Thoracic aorta (tissue), 2 donors: Measurements from ENCODE around the gene SUPT5H. TPM values are rescaled to one million over a fixed set of nuclear protein-coding genes. Genes with fewer than 3 reads are reported as not detected.

Experiments used
- ATAC-seq: fragments of 150-250 bp; one replicate; pipeline ENCODE4 v1.8.0; 2017; ENCODE audit warnings: low read depth; ENCODE audit not compliant: insufficient number of reproducible peaks, low FRiP score
- DNase-seq: peaks from one replicate; pipeline ENCODE4 v3.0.0-alpha.2; 2020; ENCODE audit warnings: low spot score
- H3K27ac ChIP-seq, 2 donors: fragments of 200-600 bp; sonication (generic); 1 replicate in 1 of 2; 2 replicates in 1 of 2; pipeline ENCODE4 v1.5.1; 2016; ENCODE audit warnings: mild to moderate bottlenecking in 2 of 2, moderate library complexity in 2 of 2
- H3K27me3 ChIP-seq: fragments of 200-600 bp; sonication (generic); replicated peaks from 2 replicates; pipeline ENCODE4 v1.6.0; 2016; ENCODE audit warnings: mild to moderate bottlenecking; ENCODE audit not compliant: insufficient read depth
- H3K36me3 ChIP-seq: fragments of 200-600 bp; sonication (generic); one replicate; pipeline ENCODE4 v1.5.1; 2016
- H3K4me1 ChIP-seq, 2 donors: fragments of 200-600 bp; sonication (generic); 1 replicate in 1 of 2; 2 replicates in 1 of 2; pipeline versions ENCODE4 v1.5.1 to v1.6.0; 2016; ENCODE audit warnings: low read depth in 2 of 2, mild to moderate bottlenecking in 1 of 2; ENCODE audit not compliant: control insufficient read depth in 1 of 2
- H3K4me3 ChIP-seq: fragments of 200-600 bp; sonication (generic); 2 replicates; pipeline ENCODE4 v1.5.1; 2016; ENCODE audit warnings: mild to moderate bottlenecking
- H3K9me3 ChIP-seq: fragments of 200-600 bp; sonication (generic); 2 replicates; pipeline ENCODE4 v1.5.1; 2016
- CTCF ChIP-seq: fragments of 200-600 bp; sonication (generic); IDR thresholded peaks from one replicate; pipeline ENCODE4 v1.5.1; 2019; ENCODE audit warnings: antibody characterized with exemption
- total RNA-seq, 2 donors: library from RNA; depleted of rRNA; stranded (reverse); fragments of >200 nt; gene quantifications; one replicate each; pipeline versions ENCODE4 v1.1.0 to v1.2.3, GENCODE V29; 2016

Gene SUPT5H
- total RNA-seq, 2 donors from 2014 or later = 94.4 to 157 TPM

- peaks cover 4% of the 10 kb centered on the region for H3K27me3 ChIP-seq
- H3K9me3 ChIP-seq = no peaks in the 10 kb centered on the region
- no peak overlapping the region for H3K4me3 ChIP-seq
- peaks cover 9 to 11% of the 10 kb centered on the region in 2 donors for H3K4me1 ChIP-seq
- TF ChIP-seq CTCF = no peak
- DNase-seq (no peak), ATAC-seq (no peak)
- H3K36me3 ChIP-seq = peaks cover 9% of the 10 kb centered on the region
- H3K27ac ChIP-seq = no peak overlapping the region
Measured at GRCh38 chr19:39494661-39495060, 49.3 kb downstream of the SUPT5H start.

GRCh38 chr19:39496063-39496462 lies 50.7 kb downstream of the SUPT5H start:
- H3K27ac ChIP-seq = no peak overlapping the region
- no peak for ATAC-seq
- DNase-seq = no peak
- no peak for TF ChIP-seq CTCF
- H3K27me3 ChIP-seq = peaks cover 4% of the 10 kb centered on the region
- peaks cover 9 to 11% of the 10 kb centered on the region in 2 donors for H3K4me1 ChIP-seq
- no peaks in the 10 kb centered on the region for H3K36me3 ChIP-seq
- no peaks in the 10 kb centered on the region for H3K9me3 ChIP-seq
- no peak overlapping the region for H3K4me3 ChIP-seq

- Histone ChIP-seq H3K4me1 (peaks cover 9 to 11% of the 10 kb centered on the region in 2 donors), H3K4me3 (peak overlapping the region; percentile 16), H3K36me3 (no peaks in the 10 kb centered on the region), H3K27me3 (peaks cover 4% of the 10 kb centered on the region), H3K9me3 (no peaks in the 10 kb centered on the region), H3K27ac (no peak overlapping the region)
- ATAC-seq (no peak), DNase-seq (no peak)
- TF ChIP-seq CTCF = no peak
Measured at GRCh38 chr19:39497701-39497995, 52.3 kb downstream of the SUPT5H start.

- Histone ChIP-seq H3K4me3 (peak overlapping the region; percentile 16), H3K36me3 (no peaks in the 10 kb centered on the region), H3K27me3 (peaks cover 4% of the 10 kb centered on the region), H3K27ac (no peak overlapping the region), H3K9me3 (no peaks in the 10 kb centered on the region), H3K4me1 (peaks cover 9 to 11% of the 10 kb centered on the region in 2 donors)
- TF ChIP-seq CTCF = no peak
- ATAC-seq (no peak), DNase-seq (no peak)
Measured at GRCh38 chr19:39497996-39498797, 52.8 kb downstream of the SUPT5H start.

- Histone ChIP-seq H3K27me3 (peaks cover 4% of the 10 kb centered on the region), H3K9me3 (no peaks in the 10 kb centered on the region), H3K27ac (no peak within 1 kb of the TSS), H3K4me3 (peak within 1 kb of the TSS; percentile 16), H3K4me1 (peaks cover 9 to 11% of the 10 kb centered on the region in 2 donors), H3K36me3 (no peaks in the 10 kb centered on the region)
- ATAC-seq (no peak), DNase-seq (no peak)
- TF ChIP-seq CTCF = no peak
Measured at GRCh38 chr19:39498798-39499642, 53.6 kb downstream of the SUPT5H start, which contains the start of gene DLL3. Gene DLL3, plus strand, starts transcription at chr19:39498947. Its CDS starts 28 bp downstream, at chr19:39498975.
